HepG2 (cell line): ENCODE measurements around the gene ZG16. TPM values are rescaled to one million over a fixed set of nuclear protein-coding genes. Genes with fewer than 3 reads are reported as not detected.

Experiments used
- BCL3 ChIP-seq: sonication (generic); formaldehyde crosslinking; IDR thresholded peaks from 2 replicates; pipeline ENCODE4 v1.5.1; 2020; ENCODE audit warnings: mild to moderate bottlenecking, missing genetic modification reagents, moderate library complexity
- E2F5 ChIP-seq: sonication (generic); formaldehyde crosslinking; conservative IDR thresholded peaks from 2 replicates; pipeline ENCODE4 v1.4.0; 2020; ENCODE audit warnings: missing genetic modification reagents
- FOXP4 ChIP-seq: sonication (generic); formaldehyde crosslinking; IDR thresholded peaks from 2 replicates; pipeline ENCODE4 v1.4.0; 2020; ENCODE audit warnings: missing genetic modification reagents
- HBP1 ChIP-seq: IDR thresholded peaks from 2 replicates; pipeline ENCODE4 v1.6.1; 2016; ENCODE audit warnings: low read depth, control low read depth
- HNRNPLL ChIP-seq: fragments of 200-400 bp; formaldehyde crosslinking; IDR thresholded peaks from 2 replicates; pipeline ENCODE4 v1.6.1; 2017; ENCODE audit warnings: mild to moderate bottlenecking, low read depth, low read length; ENCODE audit not compliant: poor library complexity, severe bottlenecking
- HOXA5 ChIP-seq: sonication (generic); formaldehyde crosslinking; IDR thresholded peaks from 2 replicates; pipeline ENCODE4 v1.4.0; 2020; ENCODE audit warnings: missing genetic modification reagents
- PHB2 ChIP-seq: fragments of 450-650 bp; IDR thresholded peaks from 2 replicates; pipeline ENCODE4 v1.6.1; 2018; ENCODE audit not compliant: partially characterized antibody
- SUZ12 ChIP-seq: fragments of 150-350 bp; IDR thresholded peaks from 2 replicates; pipeline ENCODE4 v1.6.1; 2014; ENCODE audit warnings: low read depth, low read length
- TBL1XR1 ChIP-seq: fragments of 150-350 bp; IDR thresholded peaks from 2 replicates; pipeline ENCODE4 v1.6.1; 2014; ENCODE audit warnings: borderline replicate concordance, low read length; ENCODE audit not compliant: partially characterized antibody
- ZBTB33 ChIP-seq: sonication (generic); formaldehyde crosslinking; IDR thresholded peaks from 2 replicates; pipeline ENCODE4 v1.4.0; 2020; ENCODE audit warnings: missing genetic modification reagents
- ZNF432 ChIP-seq: sonication (generic); formaldehyde crosslinking; IDR thresholded peaks from 2 replicates; pipeline ENCODE4 v1.5.0; 2020; ENCODE audit warnings: missing genetic modification reagents, mild to moderate bottlenecking, borderline replicate concordance
- ZNF441 ChIP-seq: sonication (generic); formaldehyde crosslinking; IDR thresholded peaks from 2 replicates; pipeline ENCODE4 v1.7.0; 2021; ENCODE audit warnings: missing genetic modification reagents, borderline replicate concordance
- ZNF496 ChIP-seq: sonication (generic); formaldehyde crosslinking; IDR thresholded peaks from 2 replicates; pipeline ENCODE4 v1.8.1; 2023; ENCODE audit warnings: mild to moderate bottlenecking, moderate library complexity, missing genetic modification reagents; ENCODE audit not compliant: insufficient replicate concordance
- ZNF552 ChIP-seq: sonication (generic); formaldehyde crosslinking; IDR thresholded peaks from 2 replicates; pipeline ENCODE4 v1.9.0; 2022; ENCODE audit warnings: missing genetic modification reagents, mild to moderate bottlenecking, borderline replicate concordance
- ZNF572 ChIP-seq: sonication (generic); formaldehyde crosslinking; IDR thresholded peaks from 2 replicates; pipeline ENCODE4 v1.5.1; 2020; ENCODE audit warnings: mild to moderate bottlenecking, missing genetic modification reagents
- ZNF660 ChIP-seq: sonication (generic); formaldehyde crosslinking; IDR thresholded peaks from 2 replicates; pipeline ENCODE4 v1.5.1; 2020; ENCODE audit warnings: mild to moderate bottlenecking, low read depth, missing genetic modification reagents, borderline replicate concordance
- ZNF724P ChIP-seq: sonication (generic); formaldehyde crosslinking; IDR thresholded peaks from 2 replicates; pipeline ENCODE4 v1.8.0; 2022; ENCODE audit warnings: missing genetic modification reagents, borderline replicate concordance
- polyA plus RNA-seq, 8 experiments: library from polyadenylated mRNA; depleted of rRNA in 3 of 8; stranded (reverse) in 7 of 8; unstranded in 1 of 8; fragments of >200 nt; fragmentation: Illumina TruSeq in 4 of 8; extraction: Trizol in 4 of 8; gene quantifications; 2 replicates each; pipeline versions ENCODE4 v1.2.1 to v1.2.3, GENCODE V29; 2011 to 2016; ENCODE audit warnings: low read depth in 4 of 8, missing spikeins in 1 of 8, mixed read lengths in 1 of 8; ENCODE audit not compliant: insufficient read depth in 1 of 8
- total RNA-seq, 5 experiments: library from RNA; depleted of rRNA; stranded (reverse); fragments of >200 nt; fragmentation: Illumina TruSeq; extraction: Trizol; gene quantifications; 2 replicates each; pipeline ENCODE4 v1.2.3, GENCODE V29; 2016; ENCODE audit warnings: low read depth in 1 of 5

ZG16 gene
- total and polyA plus RNA-seq, 2 of the 13 experiments (the other 11 are each of a cell fraction or from before 2014, with no cell fraction given), result 0.04 to 0.07 TPM

GRCh38 chr16:29765167-29766032, 12.7 kb upstream of the ZG16 start (continued):
- peak; percentile 80 for TF ChIP-seq BCL3 (CRISPR knock-in tag)
- TF ChIP-seq E2F5 (CRISPR knock-in tag), result no peak
- no peak; the same call in 1 of the 2 replicates for TF ChIP-seq ZNF432
- TF ChIP-seq ZNF496 (CRISPR knock-in tag), result no peak
- peak; percentile 91; the same call in 1 of the 2 replicates for TF ChIP-seq ZNF552 (CRISPR knock-in tag)
- TF ChIP-seq ZNF660 (CRISPR knock-in tag), result no peak
- TF ChIP-seq FOXP4 (CRISPR knock-in tag), result peak; percentile 95
- peak; percentile 92; the same call in 1 of the 2 replicates for TF ChIP-seq ZNF572
- no peak for TF ChIP-seq PHB2
- TF ChIP-seq HNRNPLL, result no peak
- TF ChIP-seq HOXA5 (CRISPR knock-in tag), result peak; percentile 100
- TF ChIP-seq HBP1 (CRISPR knock-in tag), result no peak; the same call in 1 of the 2 replicates
- TF ChIP-seq ZNF724P, result peak; percentile 81; the same call in 1 of the 2 replicates
- TF ChIP-seq SUZ12, result no peak
- no peak for TF ChIP-seq TBL1XR1
- TF ChIP-seq ZBTB33 (CRISPR knock-in tag), result peak; percentile 69; the same call in 1 of the 2 replicates
- TF ChIP-seq ZNF441 (CRISPR knock-in tag), result peak; percentile 95
